HG03442 (cell line): ENCODE results near the gene SNX30.

Experiments used
- ATAC-seq: cut with Tn5 transposase; IDR thresholded peaks from one replicate; pipeline ENCODE4 v1.9.1; 2021; ENCODE audit warnings: mild to moderate bottlenecking, moderate library complexity; ENCODE audit not compliant: unreplicated experiment

The SNX30 gene

DNA sequence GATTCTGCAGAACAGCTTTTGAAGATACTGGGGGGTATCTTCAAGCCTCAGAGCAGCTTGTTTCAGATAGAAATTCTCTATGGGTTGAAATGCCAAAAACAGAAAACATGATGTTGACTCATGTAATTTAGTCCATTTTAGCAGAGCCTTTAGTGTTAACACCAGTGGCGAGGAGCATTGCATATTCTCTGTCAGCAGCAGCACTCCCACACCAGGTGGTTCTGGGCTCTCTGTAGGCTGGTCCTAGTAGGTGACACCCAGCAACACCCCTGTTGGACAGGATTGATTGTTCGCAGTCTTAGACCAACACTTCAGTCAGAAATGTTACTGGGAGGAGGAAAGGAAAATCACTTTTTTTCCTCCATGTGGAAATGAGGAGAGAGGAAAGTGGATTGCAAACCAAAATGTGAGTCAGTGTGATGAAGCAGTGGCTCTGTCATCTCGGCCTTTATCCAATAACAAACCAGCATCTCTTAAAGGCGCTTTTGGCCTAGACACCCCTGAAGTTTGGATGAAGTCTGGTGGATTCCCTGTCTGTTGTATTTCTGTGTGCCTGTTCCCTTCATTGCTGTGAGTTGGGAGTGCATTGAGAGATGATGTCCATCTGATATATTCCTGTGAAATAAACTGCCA lies 123.3 kb downstream of the SNX30 start:
- ATAC-seq: no peak

DNA sequence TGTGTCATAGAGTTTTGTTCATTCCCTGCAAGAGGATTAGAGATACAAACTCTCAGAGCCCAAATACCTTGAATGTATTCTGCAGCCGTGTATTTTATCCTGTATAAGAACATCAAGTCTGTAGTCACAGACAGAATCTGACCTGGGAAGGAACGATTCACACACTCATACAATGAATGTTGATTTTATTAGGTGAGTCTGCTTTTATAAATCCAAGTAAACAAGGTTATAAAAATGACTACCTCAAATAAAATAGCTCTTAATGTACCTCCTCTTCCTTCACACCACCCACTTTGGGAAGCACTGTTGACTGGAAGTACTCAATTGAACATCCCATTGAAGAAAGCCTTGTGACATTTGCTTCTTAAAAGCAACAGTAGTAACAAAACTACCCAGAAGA lies 128.2 kb downstream of the SNX30 start:
- ATAC-seq: no peak

DNA sequence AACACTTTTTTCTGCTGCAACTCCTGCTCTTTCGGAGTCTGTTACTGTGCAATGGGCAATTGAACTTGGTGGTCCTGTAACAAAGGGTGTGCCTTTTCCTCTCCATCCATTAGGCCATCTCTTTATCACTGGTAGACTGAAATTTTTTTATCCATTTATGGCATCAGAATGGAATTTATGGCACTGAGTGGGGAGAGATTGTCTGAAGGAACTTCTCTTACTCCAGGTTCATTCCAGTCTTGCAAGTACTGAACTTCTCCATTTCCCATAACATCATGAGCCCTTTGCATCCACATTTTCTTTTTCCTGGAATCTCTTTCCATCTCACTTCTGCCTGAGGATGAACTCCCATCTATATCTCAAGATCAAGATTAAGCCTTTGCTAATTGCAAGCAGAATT lies 130.1 kb downstream of the SNX30 start:
- ATAC-seq: no peak

DNA sequence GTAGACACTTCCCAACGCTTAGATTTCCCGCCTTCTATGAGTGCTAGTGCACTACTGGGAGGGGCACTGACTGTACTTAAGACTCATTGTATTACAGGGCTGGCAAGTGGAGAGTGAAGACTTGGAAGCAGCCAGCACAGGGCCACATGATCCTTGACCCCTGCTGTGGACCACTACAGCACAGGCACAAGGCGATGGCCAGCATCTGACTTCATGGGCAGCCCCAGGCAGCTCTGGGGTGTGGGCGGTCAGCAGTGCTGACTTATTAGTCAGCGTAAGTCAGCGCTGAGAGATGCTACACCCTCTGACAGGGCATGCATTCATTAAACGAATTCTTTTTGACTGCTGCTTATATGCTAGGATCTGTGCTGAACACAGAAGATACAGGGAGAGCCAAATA lies 130.8 kb downstream of the SNX30 start:
- ATAC-seq: no peak

DNA sequence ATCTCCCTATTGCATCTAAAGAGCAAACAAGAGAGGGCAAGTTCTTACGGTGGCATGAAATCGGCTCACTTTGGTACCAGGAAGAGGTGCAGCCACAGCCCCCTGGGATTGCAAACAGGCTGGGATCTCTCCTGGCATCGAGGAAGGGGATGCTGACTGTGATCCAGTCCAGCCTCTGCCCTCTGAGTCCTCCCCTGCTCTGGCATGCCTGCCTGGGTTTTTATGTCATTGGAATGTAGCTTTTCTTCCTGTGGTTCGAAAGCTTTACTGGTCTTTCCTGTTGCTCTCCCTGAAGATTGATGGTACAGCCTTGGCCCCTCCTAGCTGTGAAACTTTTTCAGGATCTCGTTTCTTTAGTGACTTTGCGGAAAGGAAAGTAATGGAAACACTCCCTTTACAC lies 133.5 kb downstream of the SNX30 start:
- ATAC-seq: no peak

DNA sequence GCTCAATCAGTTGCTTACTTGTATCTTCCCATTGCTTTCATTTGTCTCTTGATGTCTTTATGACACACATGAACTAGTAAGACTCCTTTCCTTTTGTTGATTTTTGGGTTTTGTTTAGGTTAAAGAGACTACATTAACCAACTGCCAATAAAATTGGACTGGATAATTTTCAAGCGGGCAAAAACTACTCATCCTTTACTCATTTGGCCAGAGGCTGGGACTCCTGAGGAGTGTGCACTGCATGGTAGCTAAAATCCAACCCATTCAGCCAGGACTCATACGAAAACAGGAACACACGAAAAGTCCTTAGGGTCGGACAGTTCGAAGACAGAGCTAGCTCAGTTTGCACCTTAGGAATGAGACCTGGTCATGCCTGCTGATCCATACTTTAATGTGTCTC lies 134.2 kb downstream of the SNX30 start:
- no peak for ATAC-seq

DNA sequence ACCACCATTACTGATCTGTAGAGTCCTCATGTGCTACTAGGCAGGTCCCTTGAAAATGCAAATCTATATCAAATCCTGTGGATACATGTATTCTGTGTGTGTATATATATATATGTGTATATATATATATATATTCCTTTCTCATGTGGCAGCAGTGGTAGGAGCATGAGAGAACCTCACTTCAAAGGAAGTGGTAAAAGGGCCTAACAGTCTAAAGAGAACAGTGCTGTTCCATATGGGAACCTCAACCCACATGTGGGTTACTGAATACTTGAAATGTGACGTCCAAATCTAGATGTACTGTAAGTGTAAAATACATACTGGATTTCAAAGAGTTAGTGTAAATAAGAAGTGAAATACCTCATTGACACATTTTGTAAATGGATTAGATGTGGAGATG lies 134.8 kb downstream of the SNX30 start:
- no peak for ATAC-seq

DNA sequence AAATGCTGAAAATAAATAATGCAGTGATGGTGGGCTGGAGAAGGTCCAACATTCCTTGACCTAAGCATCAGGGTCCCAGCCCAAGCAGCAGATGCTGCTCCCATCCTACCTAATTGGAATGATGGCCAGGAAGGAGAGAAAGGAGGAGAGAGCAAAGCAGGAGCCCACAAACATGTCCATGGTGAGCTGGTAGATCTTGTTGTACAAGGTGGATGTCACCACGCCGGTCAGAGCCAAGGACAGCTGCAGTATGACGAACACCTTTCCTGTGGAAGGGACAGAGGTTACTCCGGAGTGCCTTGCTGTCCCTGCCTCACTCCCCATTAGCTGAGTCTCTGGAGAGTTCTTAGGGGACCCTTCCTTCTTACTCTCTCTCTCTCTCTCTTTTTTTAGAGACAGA lies 135.8 kb downstream of the SNX30 start:
- no peak for ATAC-seq

DNA sequence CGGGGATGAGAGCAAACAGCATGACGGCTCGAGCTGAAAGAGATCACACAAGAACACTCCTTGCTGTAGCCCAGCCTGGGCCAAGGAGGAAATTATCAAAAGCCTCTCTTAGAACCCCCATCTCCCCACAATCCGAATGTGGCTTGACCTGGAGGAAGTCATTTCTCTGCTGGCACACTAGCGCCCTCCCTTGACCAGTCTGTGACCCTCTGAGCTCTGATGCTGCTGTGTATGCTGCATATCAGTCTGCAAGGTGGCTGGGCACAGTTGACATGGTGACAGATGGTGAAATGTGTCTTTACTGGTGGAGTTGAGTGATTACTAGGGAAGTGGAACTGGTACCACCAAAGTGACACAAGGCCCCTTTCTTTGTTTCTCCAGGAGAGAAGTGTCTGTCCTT lies 136.8 kb downstream of the SNX30 start:
- ATAC-seq: no peak

DNA sequence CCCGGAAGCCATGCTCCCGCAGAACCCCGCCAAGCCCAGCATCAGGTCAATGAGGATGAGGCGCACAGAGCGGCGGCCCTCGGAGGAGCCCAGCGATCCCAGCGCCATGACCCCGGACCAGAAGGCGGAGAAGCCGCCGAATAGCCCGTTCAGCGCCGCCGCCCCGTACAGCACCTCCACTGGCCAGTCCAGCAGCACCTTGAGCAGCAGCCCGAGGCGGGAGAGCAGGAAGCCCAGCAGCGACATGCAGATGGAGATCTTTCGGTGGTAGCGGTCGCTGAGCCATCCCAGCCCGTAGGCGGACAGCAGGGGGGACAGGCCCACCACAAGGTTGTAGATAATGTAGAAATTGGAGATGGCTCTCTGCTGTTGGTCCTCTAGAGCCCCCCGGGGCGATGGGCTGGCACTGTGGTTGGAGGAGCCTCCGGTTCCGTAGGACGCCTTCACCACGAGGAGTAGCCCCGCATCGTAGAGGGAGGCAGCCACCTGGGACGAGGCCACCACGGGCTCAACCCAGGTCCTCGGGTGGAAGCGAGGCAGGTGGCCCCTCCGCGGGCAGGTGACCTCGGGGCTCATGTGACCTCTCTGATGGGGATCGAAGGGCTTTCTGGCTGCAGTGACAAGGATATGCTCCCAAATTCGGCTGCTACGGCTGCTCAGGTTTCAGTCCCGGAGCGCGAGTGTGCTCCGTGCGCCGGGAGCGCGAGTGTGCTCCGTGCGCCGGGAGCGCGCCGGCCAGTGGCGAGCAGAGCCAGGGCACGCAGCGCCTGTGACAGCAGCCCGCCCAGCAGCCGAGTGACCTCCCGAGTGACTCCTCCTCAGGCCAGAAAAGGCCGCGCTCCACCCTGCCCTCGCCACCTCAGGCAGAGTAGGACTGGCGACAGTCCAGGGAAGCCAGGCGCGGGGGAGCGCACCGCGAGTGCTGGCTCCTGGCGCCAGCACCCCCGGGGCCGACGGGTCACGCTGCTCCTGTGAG lies 139.8 kb downstream of the SNX30 start, which contains the start of gene SLC46A2:
TSS of gene SLC46A2 (minus strand) at position 771 of the 976 bp plus-strand sequence. CDS start at position 576, 195 bp downstream.
- no peak for ATAC-seq

DNA sequence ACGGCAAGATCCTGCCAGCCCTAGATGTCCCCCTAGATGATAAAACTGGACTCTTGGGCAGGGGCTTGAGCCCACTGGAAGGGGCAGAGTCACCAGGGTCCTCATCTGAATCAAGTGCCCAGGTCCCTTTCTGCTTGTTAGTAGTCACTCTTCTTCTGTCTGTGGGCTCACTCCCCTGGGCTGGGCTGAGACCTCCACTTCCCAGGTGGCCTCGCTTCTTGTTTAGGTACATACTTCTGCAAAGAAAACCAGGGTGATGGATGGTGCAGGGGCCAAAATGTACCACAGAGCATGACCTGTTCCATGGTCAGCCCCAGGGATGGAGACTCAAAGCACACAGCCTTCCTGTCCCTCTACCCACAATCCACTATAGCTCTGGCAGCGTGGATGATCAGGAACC lies 141.0 kb downstream of the SNX30 start:
- ATAC-seq: no peak

DNA sequence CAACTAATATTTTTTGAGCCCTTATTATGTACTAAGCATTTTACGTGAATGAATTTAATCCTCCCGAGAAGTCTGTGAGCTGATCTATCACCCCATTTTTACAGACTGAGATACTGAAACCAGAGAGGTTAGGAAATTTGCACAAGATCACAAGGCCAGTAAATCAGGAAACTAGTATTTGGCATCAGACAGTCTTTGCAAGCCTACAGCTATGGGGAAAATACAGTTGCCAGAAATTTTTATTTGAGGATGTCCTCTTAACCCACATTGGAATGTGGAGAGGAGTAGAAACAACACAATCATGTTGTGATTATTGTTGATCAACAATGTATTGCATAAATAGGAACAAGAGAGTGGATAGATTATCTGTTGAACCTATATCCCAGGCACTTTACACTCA lies 142.4 kb downstream of the SNX30 start:
- no peak for ATAC-seq

DNA sequence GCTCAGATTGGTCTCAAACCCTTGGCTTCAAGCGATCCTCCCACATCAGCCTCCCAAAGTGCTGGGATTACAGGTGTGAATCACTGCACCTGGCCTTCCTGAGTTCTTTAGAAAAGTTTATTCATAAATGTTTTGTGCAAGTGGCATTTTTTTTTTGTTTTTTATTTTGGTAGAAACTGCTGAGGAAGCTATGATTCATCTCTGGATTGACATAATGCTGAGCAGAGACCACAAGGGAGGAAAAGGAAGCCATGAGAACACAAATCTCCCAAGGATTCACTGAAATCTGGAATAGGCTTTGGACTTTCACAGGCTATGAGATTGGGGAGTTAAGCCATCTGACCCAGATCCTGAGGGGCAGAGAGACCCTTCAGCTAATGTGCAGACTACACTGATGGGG lies 143.5 kb downstream of the SNX30 start:
- ATAC-seq: no peak

DNA sequence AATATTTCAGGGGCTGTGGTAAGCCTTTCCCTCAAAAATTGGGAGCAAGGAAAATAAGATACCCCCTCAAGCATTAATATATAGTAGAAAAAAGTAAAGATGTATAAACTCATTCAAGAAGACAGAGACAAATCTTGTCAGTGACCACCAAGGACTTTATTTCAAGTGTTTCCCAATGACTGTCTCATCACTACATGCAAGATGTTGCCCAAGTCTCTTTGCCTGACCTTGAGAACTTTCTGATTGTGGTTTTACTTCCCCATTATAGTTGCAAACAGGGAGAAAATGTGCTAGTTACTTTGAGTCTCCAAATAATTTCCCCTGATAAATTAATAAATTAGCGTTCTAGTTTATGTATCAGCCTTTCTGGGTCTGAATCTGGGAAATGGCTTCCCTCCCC lies 144.1 kb downstream of the SNX30 start:
- no peak for ATAC-seq

DNA sequence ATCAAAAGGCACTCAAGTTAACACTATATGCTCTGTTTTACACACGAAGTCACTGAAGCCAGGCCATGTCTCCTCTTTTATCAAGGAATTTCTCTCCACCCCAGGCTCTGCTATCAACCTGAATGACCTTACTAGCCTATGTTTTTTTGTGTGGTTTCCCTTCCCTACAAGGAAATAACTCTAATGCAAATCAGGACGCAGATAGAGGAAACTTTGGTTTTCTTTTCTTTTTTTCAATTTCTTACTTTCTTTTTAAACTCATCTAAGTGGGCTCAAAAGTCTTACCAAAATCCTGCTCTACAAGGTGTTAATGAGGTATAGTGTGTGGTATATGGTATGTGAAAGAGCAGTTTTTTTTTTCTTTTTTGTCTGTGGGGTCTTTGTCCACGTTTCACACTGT lies 145.6 kb downstream of the SNX30 start:
- ATAC-seq: no peak

DNA sequence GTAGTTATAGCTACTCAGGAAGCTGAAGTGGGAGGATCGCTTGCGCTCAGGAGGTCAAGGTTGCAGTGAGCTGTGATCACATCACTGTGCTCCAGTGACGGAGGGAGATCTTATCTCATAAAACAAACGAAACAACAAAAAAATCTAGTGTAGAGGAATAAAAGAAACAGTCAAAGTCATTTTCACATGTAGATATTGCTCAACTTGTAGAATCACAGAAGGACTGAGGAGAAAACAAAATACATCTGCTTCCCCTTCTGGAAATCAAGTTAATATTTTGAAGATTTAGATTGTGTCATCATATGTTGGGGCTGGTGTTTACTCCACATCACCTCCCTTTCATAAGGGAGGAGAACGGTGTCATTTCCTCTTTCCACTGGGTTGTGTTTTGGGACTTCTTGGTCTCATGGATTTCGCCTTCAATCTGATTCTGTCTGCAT lies 148.3 kb downstream of the SNX30 start:
- ATAC-seq: no peak

DNA sequence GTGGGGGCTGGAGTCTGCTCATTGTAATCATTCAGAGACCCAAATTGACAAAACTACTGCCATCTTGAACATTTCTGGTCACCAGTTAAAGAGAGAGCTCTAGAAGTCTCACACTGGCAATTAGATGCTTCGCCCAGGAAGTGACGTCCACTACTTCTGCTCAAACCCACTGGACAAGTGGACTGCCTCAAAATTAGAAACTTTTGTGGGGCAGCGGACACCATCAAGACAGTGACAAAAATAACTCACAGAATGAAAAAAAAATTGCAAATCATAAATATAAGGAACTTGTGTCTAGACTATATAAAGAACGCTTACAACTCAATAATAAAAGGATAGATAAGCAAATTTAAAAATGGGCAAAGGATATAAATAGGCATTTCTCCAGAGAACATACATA lies 149.9 kb downstream of the SNX30 start:
- no peak for ATAC-seq

DNA sequence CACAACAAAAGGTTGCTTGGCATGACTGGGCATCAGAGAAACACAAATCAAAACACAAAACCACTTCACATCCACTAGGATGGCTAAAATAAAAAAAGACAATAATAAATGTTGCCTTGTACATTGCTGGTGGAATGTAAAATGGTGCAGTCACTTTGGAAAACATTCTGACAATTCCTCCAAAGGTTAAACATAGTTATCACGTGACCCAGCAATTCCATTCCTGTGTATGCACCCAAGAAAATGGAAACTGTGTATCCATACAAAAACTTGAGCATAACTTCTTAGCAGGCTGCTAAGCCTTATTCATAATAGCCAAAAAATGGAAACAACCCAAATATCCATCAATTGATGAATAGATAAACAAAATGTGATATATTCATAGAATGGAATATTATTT lies 150.3 kb downstream of the SNX30 start:
- no peak for ATAC-seq

DNA sequence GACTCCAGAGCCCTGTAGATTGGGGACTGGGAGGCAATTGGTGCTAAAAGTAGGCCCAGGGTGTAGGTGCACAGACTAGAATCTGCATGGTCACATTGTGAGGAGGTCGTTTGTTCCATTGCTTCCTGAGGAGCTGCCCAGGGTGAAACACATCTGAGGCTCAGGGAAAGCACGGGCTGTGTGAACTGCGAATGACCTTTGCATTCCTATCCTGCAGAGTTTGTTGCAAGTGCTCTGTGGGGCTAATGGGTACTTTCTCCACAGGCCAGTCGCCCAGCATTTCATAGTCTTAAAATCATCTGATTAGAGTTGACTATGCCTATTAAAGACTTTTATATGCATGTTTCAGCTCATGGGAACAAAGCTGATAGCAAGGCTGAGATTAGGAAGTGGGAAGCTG lies 154.5 kb downstream of the SNX30 start:
- ATAC-seq: no peak

DNA sequence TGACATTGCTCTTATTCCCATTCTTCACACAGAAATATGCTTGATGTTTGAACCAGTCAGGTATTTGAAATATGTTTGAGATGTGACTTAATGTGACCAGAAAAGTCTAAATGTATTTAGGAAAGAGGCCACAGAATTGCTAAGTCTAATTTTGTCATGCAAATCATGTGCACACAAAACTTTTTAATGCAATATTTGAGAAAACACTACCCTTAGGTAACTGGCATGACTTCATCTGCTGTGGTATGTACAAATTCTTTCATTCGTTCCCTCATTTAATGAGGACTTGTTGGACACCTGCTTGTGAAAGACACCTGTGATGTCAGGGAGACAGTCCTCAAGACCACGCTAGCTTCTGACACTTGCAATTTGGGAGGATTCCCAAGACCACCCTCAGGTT lies 161.2 kb downstream of the SNX30 start:
- ATAC-seq: no peak

DNA sequence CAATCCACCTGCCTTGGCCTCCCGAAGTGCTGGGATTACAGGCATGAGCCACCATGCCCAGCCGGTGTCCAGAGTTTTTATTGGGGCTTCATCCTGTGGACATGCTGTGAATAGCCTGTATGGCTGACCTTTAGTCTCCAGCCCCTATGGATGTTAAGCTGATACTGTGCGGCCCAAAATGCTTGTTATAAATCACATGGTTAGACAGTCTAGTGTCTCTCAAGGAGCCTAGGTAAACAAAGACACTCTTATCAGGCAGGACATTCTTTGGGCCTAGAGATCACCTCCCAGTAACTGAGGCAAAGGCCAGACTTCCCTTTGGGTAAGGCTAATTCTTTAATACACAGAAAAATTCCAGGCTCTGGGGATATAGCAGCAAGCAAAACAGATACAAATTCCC lies 162.1 kb downstream of the SNX30 start:
- no peak for ATAC-seq

DNA sequence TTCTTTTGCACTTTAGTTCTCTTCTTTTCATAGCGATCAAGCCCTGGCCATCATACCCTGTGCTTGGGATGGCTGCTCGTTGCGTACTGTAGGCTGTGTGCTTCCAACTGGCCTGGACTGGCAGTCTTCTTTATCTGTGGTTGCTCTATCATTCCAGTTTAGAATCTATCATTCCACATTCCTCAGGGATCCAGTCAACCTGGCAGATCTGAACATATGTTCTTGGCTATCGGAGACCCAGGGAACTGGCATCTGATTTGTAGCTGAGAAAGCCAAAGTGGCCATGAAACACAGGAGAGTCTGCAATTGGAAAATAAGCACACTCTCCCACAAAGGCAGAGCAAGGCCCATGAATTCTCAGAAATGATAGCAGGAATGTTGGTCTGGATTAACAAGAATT lies 162.8 kb downstream of the SNX30 start:
- ATAC-seq: no peak
